GM03348 (cell line): ENCODE data around the gene RAPGEF4.

Experiments used
- DNase-seq: peaks from one replicate; pipeline ENCODE4 v3.0.0; 2012; ENCODE audit warnings: low spot score

RAPGEF4 gene

DNA sequence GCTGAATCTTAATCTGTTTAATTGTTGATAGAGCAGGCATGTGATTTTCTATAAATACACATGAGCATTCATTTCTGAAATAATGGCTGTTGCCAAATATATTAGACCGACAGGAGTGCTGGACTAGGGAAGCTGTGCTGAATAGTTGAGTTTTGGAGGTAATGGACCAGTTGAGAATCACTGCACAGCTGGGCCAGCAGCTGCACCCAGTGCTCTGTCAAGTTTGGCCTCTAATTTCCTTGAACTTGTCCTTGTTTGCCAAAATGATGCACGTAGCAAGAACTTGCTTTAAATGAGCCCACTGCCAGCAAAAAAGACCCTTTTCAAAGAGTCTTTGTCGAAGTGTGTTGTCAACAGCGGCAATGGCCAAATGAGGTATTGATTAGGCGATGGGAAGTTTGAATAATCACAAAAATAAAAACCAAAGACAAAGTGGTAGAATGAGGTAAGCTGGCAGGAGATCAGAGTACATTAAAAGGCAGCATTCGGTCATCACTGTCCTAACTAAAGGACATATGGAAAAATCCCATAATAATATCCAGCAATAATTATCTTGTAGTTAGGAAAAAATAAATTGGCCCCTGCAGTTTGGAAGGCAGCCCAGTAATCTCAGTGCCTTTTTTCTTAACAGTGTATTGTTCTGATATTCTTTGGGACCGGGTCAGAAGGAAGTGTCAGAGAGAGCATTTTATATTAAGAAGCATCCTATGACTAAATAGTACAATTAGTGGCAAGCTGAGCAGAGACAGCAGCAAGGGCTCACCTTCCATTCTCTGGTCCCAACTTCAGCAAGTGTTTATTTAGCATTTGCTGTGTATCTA is 126.2 kb downstream of the RAPGEF4 start:
- DNase-seq, result no peak

DNA sequence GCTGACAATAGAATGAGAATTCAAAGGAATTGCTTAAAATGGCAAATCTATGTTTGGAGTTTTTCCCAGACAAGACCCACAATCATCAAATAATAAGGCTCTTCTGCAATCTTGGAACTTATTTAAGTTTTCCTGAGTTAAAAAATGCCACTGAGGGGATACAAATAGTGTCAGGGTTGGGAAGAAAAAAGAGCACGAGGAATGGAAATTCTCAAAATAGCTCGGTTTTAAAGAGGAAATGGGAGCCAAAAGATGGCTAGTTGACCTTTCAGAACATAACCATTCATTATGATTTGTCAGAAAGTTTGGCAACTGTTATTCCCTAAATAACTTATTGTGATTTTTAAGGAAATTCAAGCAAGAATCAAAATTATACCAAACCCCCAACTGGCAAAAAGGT is 127.7 kb downstream of the RAPGEF4 start:
- no peak for DNase-seq

DNA sequence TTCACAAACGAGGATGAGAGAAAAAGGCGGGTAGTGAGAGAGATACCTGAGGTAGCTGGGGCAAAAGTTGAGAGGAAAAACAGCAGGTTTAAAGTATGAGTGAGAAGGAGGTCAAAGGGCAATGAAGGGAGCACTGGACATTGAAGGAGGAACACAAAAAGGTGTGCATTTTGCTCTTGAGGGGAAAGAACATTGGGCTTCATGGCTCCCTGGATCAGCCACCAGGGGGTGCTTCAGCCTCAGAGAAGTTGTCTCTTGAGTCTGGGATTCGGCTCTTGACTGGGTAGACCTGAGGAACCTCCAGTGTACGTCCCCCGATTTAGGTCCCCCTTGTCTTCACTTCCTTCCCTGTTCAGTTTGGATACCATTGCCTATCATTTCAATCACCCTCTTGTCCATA is 128.5 kb downstream of the RAPGEF4 start:
- peak; percentile 33 for DNase-seq

DNA sequence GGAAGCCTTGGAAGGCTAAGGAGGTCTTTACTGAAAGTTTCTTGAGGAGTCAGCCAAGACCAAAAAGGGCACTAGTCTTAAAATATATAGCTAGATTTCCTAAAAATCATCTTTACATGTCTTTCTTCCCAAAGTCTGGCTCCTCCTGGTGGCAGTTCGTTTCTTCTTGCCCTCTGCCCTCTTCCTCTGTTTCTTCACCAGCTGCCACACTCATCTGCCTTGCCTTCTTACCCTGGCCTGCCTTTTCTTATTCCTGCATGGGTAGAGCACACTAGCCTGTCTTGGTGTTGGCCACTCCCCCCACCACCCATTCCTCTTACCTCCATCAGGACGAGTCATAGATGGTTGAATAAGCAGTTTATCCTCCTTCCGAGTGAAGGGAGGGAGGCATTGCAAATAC is 129.8 kb downstream of the RAPGEF4 start:
- no peak for DNase-seq

DNA sequence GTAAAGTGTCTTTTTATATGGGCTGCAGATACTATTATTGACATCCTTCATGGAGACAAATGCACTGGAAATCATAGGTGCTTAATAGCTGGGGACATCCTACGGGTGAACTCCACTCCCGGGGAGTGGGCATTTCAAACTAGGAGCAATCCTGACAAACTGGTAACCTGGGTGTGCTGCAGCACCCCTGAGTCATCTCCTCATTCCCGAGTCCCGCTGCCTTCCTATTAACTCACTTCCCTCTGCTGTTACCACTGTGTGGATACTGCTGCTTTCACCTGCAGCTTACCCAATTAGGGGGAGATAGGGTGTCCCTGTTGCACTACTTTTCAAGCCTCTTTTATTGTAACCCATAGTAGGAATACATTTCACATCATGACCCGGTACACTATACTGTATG is 134.2 kb downstream of the RAPGEF4 start:
- no peak for DNase-seq

DNA sequence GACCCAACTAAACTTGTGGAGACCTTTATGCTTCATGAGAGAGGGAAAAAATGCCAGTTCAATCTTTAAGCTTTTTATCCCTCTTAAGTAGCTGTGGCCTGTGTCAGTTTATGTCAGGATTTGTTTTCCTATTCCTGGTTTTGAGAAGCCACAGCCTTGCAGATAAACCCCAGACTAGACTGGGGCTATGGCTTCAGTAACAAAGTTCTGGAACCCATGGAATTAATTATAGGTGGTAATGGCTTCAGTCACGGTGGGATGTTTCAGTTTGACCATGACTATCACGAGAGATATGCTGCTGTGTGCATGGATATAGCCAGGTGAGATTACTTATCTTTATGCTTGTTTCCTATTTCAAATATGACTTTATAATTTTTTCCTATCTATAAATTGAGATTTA is 134.8 kb downstream of the RAPGEF4 start:
- no peak for DNase-seq

DNA sequence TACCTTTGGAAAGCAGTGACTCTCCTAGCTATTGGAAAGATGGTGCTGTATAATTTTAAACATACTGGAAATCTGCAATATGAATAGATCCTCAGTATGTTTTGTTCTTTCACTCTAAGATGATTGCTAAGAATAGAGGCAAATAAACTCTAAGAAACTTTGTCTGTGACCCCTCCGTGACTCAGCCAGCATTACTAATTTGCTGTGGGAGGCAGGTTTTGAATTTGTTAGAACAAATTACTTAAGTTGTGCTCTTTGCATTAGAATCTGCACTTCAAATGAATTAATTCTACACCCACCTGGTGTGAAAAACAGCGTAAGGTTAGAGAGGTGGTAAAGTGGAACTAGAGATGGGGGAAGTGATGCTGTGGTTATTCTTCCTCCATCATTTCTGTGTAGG is 142.2 kb downstream of the RAPGEF4 start:
- DNase-seq, result no peak

DNA sequence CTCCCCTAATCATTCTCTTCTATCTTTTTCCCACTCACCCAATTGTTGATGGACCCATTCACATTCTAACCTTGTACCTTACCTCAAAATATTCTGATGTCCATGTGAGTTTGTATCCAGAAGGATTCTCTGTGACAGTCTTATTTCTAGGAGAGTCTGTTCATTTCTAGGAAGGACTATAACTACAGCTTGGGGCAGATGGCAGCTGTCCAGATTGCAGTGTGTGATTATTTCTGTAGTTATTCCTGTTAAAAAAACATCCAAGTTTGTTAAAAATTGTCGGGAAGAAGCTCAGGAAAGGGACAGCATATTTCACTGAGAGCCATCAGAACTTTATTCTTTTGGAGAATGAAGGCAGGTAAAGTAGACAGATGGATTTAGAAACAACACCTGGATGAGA is 142.6 kb downstream of the RAPGEF4 start:
- DNase-seq, result no peak

DNA sequence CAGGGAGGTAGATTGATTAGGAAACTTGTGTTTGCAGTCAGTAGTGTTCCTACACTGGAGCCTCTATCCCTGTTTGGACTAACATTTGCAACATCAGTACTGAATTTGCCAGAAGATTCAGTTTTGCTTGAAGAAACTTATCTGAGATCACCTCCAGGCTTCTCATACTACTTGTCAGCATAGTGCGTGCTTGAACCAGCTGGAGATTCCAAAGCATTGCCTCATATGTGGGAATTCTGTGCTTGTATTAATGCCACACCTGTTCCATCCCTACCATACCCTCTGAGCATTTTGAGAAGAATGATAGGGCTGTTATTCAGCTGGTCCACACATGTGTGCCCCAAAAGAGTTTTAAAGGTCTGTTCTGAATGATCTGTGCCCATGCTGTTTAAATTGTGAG is 148.7 kb downstream of the RAPGEF4 start:
- no peak for DNase-seq

DNA sequence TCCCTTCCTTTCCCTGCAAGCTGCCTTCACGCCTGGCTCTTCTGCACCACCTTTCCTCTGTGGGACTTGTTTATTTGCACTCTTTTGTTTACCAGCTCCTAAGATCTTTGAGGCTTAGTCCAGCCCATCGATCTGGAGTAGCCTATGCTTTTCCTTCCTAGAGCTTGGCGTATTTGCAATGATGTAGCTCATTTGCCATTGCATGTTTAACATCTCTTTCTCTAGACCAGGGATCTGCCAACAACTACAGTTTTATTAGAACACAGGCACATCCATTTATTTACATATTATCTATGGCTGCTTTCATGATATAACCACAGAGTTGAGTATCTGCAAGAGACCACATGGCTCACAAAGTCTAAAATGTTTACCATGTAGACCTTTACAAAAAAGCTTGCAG is 150.4 kb downstream of the RAPGEF4 start:
- DNase-seq, result no peak

DNA sequence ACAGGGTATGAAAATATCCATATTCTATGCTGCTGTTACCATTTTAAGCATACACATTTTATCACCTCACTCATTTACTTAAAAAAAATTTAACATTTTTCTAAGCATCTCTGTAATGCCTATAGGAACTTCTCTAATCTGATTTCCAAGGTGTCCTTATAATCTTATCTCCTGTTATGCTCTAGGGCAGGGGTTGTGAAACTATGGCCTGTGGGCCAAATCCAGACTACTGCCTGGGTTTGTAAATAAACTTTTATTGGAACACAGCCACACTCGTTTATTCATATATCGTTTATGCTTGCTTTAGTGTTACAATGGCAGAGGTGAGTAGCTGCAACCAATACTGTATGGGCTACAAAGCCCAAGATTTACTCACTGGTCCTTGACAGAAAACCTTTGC is 151.6 kb downstream of the RAPGEF4 start:
- DNase-seq, result no peak

DNA sequence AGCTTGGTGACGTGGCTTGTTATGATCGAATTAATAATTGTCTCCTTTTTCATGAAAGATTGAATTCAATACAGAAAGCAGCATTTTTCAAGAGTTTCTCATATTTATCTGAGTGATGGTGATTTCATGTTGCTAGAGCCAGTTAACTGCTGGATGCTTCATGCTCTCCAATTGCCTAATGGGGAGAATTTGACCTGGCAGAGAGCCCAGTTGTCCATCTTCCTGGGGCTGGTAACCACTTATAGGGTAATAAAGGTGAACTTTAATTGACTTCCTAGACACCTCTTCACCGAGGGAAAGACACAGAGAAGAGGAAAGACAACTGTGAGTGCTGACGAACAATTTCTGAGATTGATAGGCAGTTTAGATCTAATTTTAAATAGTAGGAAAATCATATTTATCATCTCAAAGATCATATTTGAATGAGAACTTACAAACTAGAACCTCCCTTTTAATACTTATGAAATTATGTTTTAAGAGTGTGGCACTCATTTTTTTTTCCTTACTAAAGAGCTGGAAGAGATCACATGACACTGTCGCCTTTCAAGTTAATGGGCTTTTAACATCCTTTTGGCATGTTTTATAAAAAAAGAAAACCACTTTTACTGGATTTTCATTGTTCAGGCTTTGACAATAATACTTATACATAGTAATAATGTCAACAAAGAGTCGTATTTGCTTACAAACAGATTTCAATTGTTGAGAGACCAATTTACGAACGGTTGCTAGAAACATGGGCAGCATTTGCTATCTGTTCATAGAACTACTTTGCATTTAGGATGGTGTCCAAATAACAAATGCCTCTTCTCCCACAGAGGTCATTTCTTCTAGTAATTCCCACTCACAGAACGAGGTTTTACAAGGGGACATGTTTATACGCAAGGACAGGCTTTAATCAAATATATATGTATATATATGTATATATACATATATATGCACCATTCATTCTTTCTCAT is 153.3 kb downstream of the RAPGEF4 start:
- DNase-seq, result no peak

DNA sequence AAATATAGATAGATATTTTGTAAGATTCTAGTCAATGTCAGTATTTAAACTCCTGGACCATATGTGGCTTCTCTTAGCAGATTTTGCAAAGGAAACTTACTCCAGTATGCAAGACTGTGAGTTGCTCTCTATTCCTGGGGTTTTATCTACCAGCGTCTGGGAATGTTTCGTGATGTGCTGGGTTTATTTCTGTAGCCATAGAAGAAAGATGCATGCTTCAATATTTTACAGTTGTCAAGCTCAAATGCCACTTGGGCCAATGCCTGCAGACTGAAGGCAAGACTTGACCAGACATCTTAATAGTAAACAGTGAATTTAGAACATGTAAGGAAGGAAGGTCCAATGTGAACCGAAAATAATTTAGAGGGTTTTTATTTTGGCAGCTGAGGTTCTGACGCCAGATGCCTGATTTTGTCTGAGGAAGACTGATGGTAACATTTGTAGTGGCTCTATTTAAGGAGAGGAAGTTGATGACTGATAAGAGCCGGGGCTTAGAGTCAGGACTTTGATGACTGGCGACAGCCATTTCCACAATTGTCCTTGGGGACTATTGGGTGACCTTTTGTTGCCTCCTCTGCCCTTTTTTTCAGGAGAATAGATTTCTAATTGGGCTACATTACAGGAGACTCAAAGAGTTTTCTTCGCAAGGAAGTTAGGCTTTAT is 154.3 kb downstream of the RAPGEF4 start:
- no peak for DNase-seq

DNA sequence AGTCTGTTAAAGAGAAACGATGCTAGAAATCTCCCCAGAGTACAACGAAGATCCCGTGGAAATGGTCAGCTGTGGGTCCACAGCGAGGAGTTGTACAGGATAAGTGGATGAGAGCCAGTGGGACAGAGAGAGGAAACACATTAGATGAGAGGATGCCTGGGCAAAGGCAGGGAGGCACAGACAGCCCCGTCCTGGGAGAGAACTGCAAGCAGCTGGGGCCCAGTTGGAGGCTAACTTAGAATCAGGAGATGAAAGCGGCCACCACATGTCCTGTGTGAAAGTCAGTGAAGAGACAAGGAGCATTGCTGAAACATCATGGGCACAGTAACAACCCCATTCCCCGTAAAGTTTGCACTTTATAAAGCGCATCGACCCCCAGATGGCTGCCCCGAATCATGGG is 157.5 kb downstream of the RAPGEF4 start:
- no peak for DNase-seq

DNA sequence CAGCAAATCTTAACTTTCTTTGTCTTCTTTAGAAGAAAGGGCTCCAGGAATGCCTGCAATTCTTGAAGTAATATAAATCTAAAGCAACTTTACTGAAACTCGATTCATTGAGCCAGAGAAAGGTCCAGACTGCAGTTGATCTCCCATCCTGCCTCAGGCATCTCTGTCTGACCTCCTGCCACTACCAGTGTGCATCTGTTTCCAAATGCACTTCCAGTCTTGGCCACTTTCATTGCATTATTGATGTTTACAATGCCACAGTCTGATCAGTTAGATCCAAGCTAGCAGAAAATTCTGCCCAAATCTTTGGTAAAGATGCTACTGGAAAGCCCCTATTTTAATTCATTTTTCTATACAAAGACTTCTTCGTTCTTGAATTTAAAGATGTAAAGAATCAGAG is 158.0 kb downstream of the RAPGEF4 start:
- DNase-seq, result no peak

DNA sequence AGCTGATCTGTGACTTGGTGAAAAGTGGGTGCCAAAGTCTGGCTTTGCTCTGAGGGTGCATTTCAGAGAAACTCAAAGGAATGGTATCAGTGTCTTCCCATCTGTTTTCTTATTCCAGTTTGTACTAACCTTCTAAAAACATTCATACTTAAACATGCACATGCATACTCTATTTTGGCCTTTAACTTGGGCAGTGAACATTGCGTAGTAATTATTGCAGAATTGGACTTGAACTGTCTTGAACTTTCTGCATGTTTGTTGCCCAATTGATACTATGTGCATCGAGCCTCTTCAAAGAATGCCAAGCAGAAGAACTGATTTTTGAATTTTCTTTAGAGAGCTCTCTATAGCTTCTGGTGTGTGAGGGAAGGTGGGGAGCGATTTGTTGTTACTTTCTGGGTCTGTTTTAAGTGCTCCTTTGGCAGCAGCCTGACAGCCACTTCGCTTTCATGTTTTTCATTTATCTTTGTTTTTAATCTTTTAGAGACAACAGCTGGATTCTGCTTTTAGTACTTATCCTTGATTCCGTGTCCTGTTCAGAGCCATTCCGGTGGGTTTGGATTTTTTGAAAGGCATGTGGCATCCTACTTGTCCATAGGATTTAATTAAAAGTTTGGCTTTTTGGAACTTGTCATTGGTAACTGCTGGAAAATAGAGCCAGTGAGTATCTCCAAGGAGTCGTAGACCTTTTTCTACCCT is 159.2 kb downstream of the RAPGEF4 start:
- no peak for DNase-seq

DNA sequence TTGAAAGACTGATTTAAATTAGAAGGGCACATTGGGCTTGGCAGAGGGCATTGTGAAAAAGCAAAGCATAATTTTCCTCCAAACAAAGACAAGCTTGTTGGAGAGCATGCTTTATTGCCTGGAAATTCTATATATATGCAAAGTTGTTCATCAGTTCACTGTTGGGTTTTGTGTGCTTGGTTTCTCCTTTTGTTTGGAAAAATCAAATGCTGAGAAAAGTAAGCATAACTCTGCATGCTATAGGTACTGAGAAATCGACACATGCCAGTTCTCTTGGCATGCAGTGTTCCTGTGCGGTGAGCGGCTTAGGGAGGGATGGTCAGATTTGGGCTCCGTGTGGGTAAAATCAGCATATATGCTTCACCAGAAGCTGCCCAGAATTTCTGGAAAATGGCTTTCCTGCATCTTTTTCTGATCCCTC is 161.0 kb downstream of the RAPGEF4 start:
- DNase-seq, result no peak

DNA sequence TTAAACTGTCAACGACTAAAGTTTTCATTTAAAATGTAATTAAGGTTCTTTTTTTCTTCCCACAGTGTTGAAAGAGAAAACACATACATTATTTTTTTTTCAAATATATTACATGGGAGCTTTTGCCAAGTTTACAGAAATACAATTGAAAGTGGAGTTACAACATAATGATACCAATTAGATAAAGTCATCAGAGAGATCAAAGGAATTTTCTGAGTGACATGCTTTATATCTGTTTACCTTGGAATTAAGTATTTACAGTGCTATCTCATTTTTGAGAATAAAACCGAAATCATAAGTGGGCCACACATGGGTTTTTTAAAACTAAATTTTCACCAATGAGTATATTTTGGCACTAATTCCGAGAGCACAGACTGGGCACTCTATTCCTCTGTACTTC is 165.2 kb downstream of the RAPGEF4 start:
- DNase-seq, result no peak

DNA sequence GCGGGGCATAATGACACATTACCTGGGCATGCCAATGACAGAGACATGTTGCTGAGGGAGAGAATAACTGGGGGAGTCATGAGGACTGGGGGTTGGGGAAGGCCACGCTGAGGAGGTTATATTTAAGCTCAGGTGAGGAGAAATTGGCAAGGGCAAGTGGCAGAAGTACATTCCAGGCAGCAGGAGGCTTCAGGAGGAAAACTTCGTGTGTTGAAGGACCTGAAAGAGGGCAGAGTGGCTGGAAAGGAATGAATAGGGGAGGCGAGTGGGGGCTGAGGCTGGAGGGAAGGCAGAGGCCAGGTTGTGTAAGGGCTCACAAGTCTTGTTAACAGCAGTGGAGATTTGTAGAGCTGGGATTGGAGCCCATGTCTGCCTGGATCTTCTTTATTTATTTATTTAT is 166.3 kb downstream of the RAPGEF4 start:
- DNase-seq, result no peak

DNA sequence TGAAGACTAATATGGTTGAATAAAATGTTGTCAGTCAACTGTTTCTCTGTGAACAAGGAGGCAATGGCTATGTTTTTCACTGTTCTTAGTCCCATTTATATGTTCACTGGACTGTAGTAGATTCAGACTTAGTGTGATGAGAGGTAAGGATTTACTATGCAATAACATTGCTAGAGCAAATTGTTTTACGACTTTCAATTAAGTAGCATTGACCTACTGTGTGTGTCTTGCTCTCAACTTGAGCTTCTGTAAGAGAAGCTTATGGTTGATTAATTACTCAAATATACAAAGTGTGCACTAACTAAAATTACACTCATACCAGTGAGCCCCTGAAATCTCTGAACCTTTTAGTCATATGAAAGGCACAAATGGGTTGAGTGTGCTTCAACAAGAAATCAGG is 168.6 kb downstream of the RAPGEF4 start:
- DNase-seq, result no peak

DNA sequence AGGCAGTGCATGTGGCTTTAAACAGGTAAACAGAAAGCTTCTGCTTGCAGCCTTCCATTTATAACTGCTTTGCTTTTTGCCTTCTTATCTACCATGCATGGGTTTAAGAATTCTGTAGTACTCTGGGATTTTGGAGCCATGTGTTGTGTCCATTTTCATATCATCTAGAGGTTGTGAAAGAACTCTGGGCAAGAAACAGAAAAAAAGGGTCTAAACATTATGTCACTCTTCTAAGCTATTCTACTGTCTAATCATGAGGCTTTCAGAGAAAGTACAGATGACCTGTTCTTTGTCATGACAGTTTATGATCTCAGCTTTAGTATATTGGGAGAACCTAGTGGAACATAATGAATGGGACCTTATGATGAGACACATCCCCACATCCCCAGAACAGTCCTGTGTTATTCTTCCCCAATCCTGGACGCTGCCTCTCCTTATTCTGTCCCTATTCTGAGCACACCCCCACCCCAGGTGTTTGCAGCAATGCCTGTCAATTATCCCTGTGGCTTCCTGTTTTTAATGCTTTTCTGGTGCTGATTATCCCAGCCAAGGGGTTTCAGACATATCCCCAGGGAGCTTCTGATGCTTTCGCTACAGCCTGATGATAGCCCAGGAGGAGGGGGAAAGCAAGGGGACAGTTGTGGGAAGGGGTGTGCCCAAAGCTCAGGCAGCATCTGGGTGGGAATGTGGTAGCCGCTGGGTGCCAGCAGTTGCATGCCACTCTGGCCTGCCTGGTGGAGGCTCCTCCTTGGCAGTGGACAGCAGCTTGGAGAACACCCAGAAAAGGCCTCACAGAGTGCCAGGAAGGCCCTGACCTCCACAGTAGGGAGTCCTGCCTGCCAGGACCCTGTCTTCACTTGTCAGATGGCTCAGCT is 170.5 kb downstream of the RAPGEF4 start:
- no peak for DNase-seq
